Endothelial cell of umbilical vein (primary cell): ENCODE results near the gene ADIG. TPM values are rescaled to one million over a fixed set of nuclear protein-coding genes. Genes with fewer than 3 reads are reported as not detected.

Experiments
- BruUV-seq: library from RNA; stranded (reverse); fragments of 400-500 nt; replicated peaks from 2 replicates; lab custom pipeline; 2021; lab: Mats Ljungman, UMichigan
- CTCF ChIA-PET: fragments of 300-600, 350-600 bp; sonication (Branson Sonifier 250); formaldehyde crosslinking; loops from one replicate; lab custom pipeline; 2021; ENCODE audit warnings: antibody characterized with exemption, inconsistent platforms; lab: Charles Lee
- POLR2A ChIA-PET: fragments of 300-600, 350-600 bp; sonication (Branson Sonifier 250); formaldehyde crosslinking; loops from one replicate; lab custom pipeline; 2021; ENCODE audit warnings: antibody characterized with exemption, inconsistent platforms; lab: Charles Lee
- DNase-seq: peaks from one replicate; pipeline ENCODE4 v3.0.0-alpha.2; 2011; ENCODE audit warnings: low read depth, low spot score
- FAIRE-seq: peaks from 2 replicates; lab custom pipeline; 2011; peaks lifted over from hg19 to GRCh38; lab: Jason Lieb, UNC
- H2AFZ ChIP-seq: 2 replicates; pipeline ENCODE4 v1.6.0; 2012; ENCODE audit warnings: low read depth, low read length, control low read depth, inconsistent platforms
- H3K27ac ChIP-seq: 2 replicates; pipeline ENCODE4 v1.5.1; 2011; ENCODE audit warnings: low read depth, mild to moderate bottlenecking, control low read depth, low read length, moderate library complexity; ENCODE audit not compliant: insufficient read depth
- H3K27me3 ChIP-seq, 2 experiments: 2 replicates each; pipeline versions ENCODE4 v1.6.0 to v1.6.1; 2011; ENCODE audit warnings: low read length in 2 of 2, mixed read lengths in 1 of 2; ENCODE audit not compliant: control insufficient read depth in 2 of 2, insufficient read depth in 2 of 2
- H3K36me3 ChIP-seq, 2 experiments: 2 replicates in 1 of 2; 3 replicates in 1 of 2; pipeline ENCODE4 v1.5.1; 2011; ENCODE audit warnings: low read length in 2 of 2, mild to moderate bottlenecking in 1 of 2, moderate library complexity in 1 of 2; ENCODE audit not compliant: control insufficient read depth in 2 of 2, insufficient read depth in 2 of 2; ENCODE audit errors: extremely low read depth in 1 of 2
- H3K4me1 ChIP-seq: 3 replicates; pipeline ENCODE4 v1.5.1; 2011; ENCODE audit warnings: mild to moderate bottlenecking, low read length; ENCODE audit not compliant: control insufficient read depth, insufficient read depth; ENCODE audit errors: extremely low read depth
- H3K4me2 ChIP-seq: 2 replicates; pipeline ENCODE4 v1.6.1; 2011; ENCODE audit warnings: low read length, control low read depth, mixed read lengths; ENCODE audit not compliant: insufficient read depth
- H3K4me3 ChIP-seq, 3 experiments: fragments of 200-600 bp in 1 of 3; sonication (generic), shearing (Covaris generic) in 1 of 3; replicated peaks in 1 of 3; 2 replicates each; pipeline ENCODE4 v1.5.1; 2011 to 2016; ENCODE audit warnings: control low read depth in 3 of 3, low read length in 3 of 3, mild to moderate bottlenecking in 2 of 3, inconsistent platforms in 1 of 3, low read depth in 1 of 3, moderate library complexity in 1 of 3; ENCODE audit not compliant: insufficient read depth in 1 of 3
- H3K79me2 ChIP-seq: 2 replicates; pipeline ENCODE4 v1.6.0; 2012; ENCODE audit warnings: low read length, inconsistent platforms; ENCODE audit not compliant: control insufficient read depth, insufficient read depth
- H3K9ac ChIP-seq: replicated peaks from 2 replicates; pipeline ENCODE3; 2011; ENCODE audit warnings: low read length, control low read depth; ENCODE audit not compliant: insufficient read depth; ENCODE audit errors: extremely low read depth
- H3K9me1 ChIP-seq: replicated peaks from 3 replicates; pipeline ENCODE4 v1.6.0; 2011; ENCODE audit warnings: mild to moderate bottlenecking, low read length; ENCODE audit not compliant: control insufficient read depth, insufficient read depth; ENCODE audit errors: extremely low read depth
- H3K9me3 ChIP-seq: replicated peaks from 2 replicates; pipeline ENCODE4 v1.5.1; 2012; ENCODE audit warnings: low read length, inconsistent platforms; ENCODE audit not compliant: control insufficient read depth, insufficient read depth
- H4K20me1 ChIP-seq: replicated peaks from 2 replicates; pipeline ENCODE3; 2011; ENCODE audit warnings: mild to moderate bottlenecking, low read length; ENCODE audit not compliant: control insufficient read depth, insufficient read depth; ENCODE audit errors: extremely low read depth
- FOS ChIP-seq: IDR thresholded peaks from 2 replicates; pipeline ENCODE4 v1.6.1; 2011; ENCODE audit warnings: mild to moderate bottlenecking, low read length, moderate library complexity, borderline replicate concordance; ENCODE audit not compliant: insufficient read depth
- GATA2 ChIP-seq: IDR thresholded peaks from 2 replicates; pipeline ENCODE4 v1.7.0; 2011; ENCODE audit warnings: low read depth, mild to moderate bottlenecking, moderate library complexity, mixed read lengths, low read length; ENCODE audit not compliant: insufficient read length, insufficient read depth
- MYC ChIP-seq: IDR thresholded peaks from one replicate; pipeline ENCODE4 v1.6.1; 2011; ENCODE audit warnings: mild to moderate bottlenecking, low read depth, low read length
- POLR2A ChIP-seq: IDR thresholded peaks from 2 replicates; pipeline ENCODE4 v1.6.1; 2012; ENCODE audit warnings: low read depth, mild to moderate bottlenecking, control low read depth, low read length
- dilution Hi-C: fragments of 300-500 bp; cut with MboI; formaldehyde crosslinking; loops from one replicate; pipeline ENCODE4 v1.15.0; 2019; ENCODE audit warnings: low sequenced_read_pairs; ENCODE audit not compliant: extremely low pct_ligation_motif_present
- intact Hi-C: fragments of 100-400 bp; cut with micrococcal nuclease; formaldehyde crosslinking; loops from one replicate; pipeline ENCODE4 v1.10.0; 2022
- polyA plus RNA-seq, 4 experiments: library from polyadenylated mRNA; depleted of rRNA in 3 of 4; stranded (reverse) in 3 of 4; unstranded in 1 of 4; fragments of >200 nt; gene quantifications; 2 replicates each; pipeline versions ENCODE4 v1.2.1 to v1.2.3, GENCODE V29; 2011 to 2012; ENCODE audit warnings: missing spikeins in 1 of 4
- total RNA-seq: library from RNA; stranded (reverse); gene quantifications from 2 replicates; pipeline ENCODE4 v1.2.3, GENCODE V29; 2021
- TF ChIP-seq, protein P1 (sequence below), 2 donors: IDR thresholded peaks; 1 replicate in 1 of 2; 2 replicates in 1 of 2; pipeline ENCODE4 v1.5.1; 2011; ENCODE audit warnings: low read length in 2 of 2, mild to moderate bottlenecking in 2 of 2, moderate library complexity in 2 of 2, control low read depth in 1 of 2, inconsistent platforms in 1 of 2, low read depth in 1 of 2; ENCODE audit not compliant: insufficient read depth in 1 of 2; ENCODE audit errors: extremely low read depth in 1 of 2
- TF ChIP-seq, protein P2 (sequence below): IDR thresholded peaks from 2 replicates; pipeline ENCODE4 v1.6.1; 2011; ENCODE audit not compliant: insufficient read depth, insufficient read length

The ADIG gene
- total and polyA plus RNA-seq, 2 donors (not counting 3 experiments of a cell fraction or from before 2014, with no cell fraction given): not detected

DNA sequence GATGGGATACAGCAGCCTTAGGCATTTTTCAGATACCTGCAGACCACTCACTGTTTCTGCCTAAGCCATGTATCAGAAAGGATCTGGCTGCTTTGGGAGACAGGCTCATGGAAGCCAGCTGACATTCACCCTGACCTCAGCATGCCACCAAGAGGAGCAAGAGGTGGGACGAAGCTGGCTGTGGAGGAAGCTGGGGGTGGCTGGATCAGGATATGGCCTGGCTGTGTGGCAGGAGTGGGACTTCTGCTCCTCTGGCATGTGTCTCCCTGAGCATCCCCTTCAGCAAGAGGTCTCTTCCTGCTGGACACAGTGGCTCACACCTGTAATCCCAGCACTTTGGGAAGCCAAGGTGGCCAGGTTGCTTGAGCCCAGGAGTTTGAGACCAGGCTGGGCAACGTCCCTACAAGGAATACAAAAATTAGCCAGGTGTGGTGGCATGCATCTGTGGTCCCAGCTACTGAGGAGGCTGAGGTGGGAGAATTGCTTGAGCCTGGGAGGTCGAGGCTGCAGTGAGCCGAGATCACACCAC is 897 bp downstream of the ADIG start:
- CTCF ChIA-PET: no interaction called here

DNA sequence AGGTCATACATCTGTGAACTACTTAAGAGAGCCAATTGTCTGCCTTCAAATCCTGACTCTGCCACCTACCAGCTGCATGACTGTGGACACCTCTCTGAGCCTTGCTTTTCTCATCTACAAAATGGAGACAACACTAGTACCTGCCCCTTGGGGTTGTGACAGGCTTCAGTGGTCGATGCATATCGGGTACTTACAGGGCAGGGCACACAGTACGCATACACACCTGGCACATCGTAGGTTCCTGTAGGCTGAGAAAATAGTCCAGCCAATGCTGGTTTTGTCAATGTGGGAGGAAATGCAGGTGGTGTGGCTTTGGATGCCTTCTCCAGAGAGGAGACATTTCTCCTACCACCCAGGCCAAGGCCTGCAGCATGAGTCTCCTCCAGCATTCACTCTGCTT is 2.3 kb downstream of the ADIG start:
- no peaks in the 10 kb centered on the region for H3K4me1 ChIP-seq
- H3K36me3 ChIP-seq: no peaks in the 10 kb centered on the region
- CTCF ChIA-PET: no interaction called here
- intact Hi-C loops: no loop called here
- no peak overlapping the region for H3K4me2 ChIP-seq
- dilution Hi-C loops: no loop called here
- H3K9me3 ChIP-seq: no peaks in the 10 kb centered on the region
- POLR2A ChIA-PET: no interaction called here
- no peak overlapping the region for H3K4me3 ChIP-seq
- no peaks in the 10 kb centered on the region for H3K9me1 ChIP-seq
- DNase-seq (no peak), FAIRE-seq (no peak)
- BruUV-seq: no TSS peak
- H4K20me1 ChIP-seq: no peaks in the 10 kb centered on the region
- peaks cover 0 to 6% of the 10 kb centered on the region in 2 experiments for H3K27me3 ChIP-seq
- no peak overlapping the region for H3K27ac ChIP-seq
- H3K79me2 ChIP-seq: no peaks in the 10 kb centered on the region
- TF ChIP-seq POLR2A (no peak), FOS (no peak), MYC (no peak), GATA2 (no peak)
- H2AFZ ChIP-seq: no peak overlapping the region
- H3K9ac ChIP-seq: no peak overlapping the region

More for the DNA sequence above, 897 bp downstream of the ADIG start:
- DNase-seq (no peak), FAIRE-seq (no peak)
- no peaks in the 10 kb centered on the region for H3K9me1 ChIP-seq
- H3K36me3 ChIP-seq: no peaks in the 10 kb centered on the region
- no peak overlapping the region for H3K9ac ChIP-seq
- H3K27ac ChIP-seq: no peak overlapping the region
- dilution Hi-C loops: no loop called here
- H3K27me3 ChIP-seq: peaks cover 0 to 6% of the 10 kb centered on the region in 2 experiments
- intact Hi-C loops: no loop called here
- POLR2A ChIA-PET: no interaction called here
- TF ChIP-seq, protein P1, sequence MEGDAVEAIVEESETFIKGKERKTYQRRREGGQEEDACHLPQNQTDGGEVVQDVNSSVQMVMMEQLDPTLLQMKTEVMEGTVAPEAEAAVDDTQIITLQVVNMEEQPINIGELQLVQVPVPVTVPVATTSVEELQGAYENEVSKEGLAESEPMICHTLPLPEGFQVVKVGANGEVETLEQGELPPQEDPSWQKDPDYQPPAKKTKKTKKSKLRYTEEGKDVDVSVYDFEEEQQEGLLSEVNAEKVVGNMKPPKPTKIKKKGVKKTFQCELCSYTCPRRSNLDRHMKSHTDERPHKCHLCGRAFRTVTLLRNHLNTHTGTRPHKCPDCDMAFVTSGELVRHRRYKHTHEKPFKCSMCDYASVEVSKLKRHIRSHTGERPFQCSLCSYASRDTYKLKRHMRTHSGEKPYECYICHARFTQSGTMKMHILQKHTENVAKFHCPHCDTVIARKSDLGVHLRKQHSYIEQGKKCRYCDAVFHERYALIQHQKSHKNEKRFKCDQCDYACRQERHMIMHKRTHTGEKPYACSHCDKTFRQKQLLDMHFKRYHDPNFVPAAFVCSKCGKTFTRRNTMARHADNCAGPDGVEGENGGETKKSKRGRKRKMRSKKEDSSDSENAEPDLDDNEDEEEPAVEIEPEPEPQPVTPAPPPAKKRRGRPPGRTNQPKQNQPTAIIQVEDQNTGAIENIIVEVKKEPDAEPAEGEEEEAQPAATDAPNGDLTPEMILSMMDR (IDR thresholded peaks at IDR 0.05; ENCODE audit: extremely low read depth in 1 of 2, insufficient read depth in 1 of 2, low read depth in 1 of 2, low read length in 2 of 2): no peak
- TF ChIP-seq, protein P2, sequence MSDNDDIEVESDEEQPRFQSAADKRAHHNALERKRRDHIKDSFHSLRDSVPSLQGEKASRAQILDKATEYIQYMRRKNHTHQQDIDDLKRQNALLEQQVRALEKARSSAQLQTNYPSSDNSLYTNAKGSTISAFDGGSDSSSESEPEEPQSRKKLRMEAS: no peak
- TF ChIP-seq MYC: no peak
- TF ChIP-seq POLR2A: no peak
- no peak overlapping the region for H2AFZ ChIP-seq
- H4K20me1 ChIP-seq: no peaks in the 10 kb centered on the region
- H3K4me1 ChIP-seq: no peaks in the 10 kb centered on the region
- H3K4me3 ChIP-seq: no peak overlapping the region
- no TSS peak for BruUV-seq
- H3K4me2 ChIP-seq: no peak overlapping the region
- H3K9me3 ChIP-seq: no peaks in the 10 kb centered on the region
- H3K79me2 ChIP-seq: no peaks in the 10 kb centered on the region
